ENCODE data around the gene TRPM1. TPM values are rescaled to one million over a fixed set of nuclear protein-coding genes. Genes with fewer than 3 reads are reported as not detected.

TRPM1 gene
- total and polyA plus RNA-seq, 3 donors from 2014 or later, result 3.6 to 4.4 (median 4.4) TPM

- WGBS, 2 donors, result 29 to 32% methylated on average over 3 of the region's 3 CpGs
- Histone ChIP-seq H3K4me3 (no peak overlapping the region), H3K27ac (no peak overlapping the region), H3K4me1 (peaks cover 4% of the 10 kb centered on the region), H3K9me3 (no peaks in the 10 kb centered on the region), H3K27me3 (no peaks in the 10 kb centered on the region), H3K36me3 (ENCODE audit: low read depth, missing control alignments) (no peaks in the 10 kb centered on the region)
- TF ChIP-seq POLR2A (IDR thresholded peaks at IDR 0.05), result no peak
- DNase-seq, result no peak
- intact Hi-C loops (cut with DNase I; ENCODE audit: low total_unique reads), result no loop called here
Measured at GRCh38 chr15:31024979-31025378, 76.5 kb downstream of the TRPM1 start.

- intact Hi-C loops (cut with DNase I; ENCODE audit: low total_unique reads), result no loop called here
- DNase-seq, result no peak
- no peak overlapping the region for H3K27ac ChIP-seq
- no peaks in the 10 kb centered on the region for H3K36me3 ChIP-seq (ENCODE audit: low read depth, missing control alignments)
- no peaks in the 10 kb centered on the region for H3K9me3 ChIP-seq
- TF ChIP-seq POLR2A (IDR thresholded peaks at IDR 0.05), result no peak
- TF ChIP-seq CTCF (IDR thresholded peaks at IDR 0.05), result no peak
- H3K4me3 ChIP-seq, result no peak overlapping the region
- no peaks in the 10 kb centered on the region for H3K27me3 ChIP-seq
- WGBS, 2 donors, result 28 to 35% methylated on average over 5 of the region's 5 CpGs
- H3K4me1 ChIP-seq, result peaks cover 4% of the 10 kb centered on the region
Measured at GRCh38 chr15:31024330-31024729, 77.2 kb downstream of the TRPM1 start.

- H3K27ac ChIP-seq, result no peak overlapping the region
- 77 to 84% methylated on average over 5 of the region's 5 CpGs for WGBS, 2 donors
- intact Hi-C loops (cut with DNase I; ENCODE audit: low total_unique reads), result no loop called here
Measured at GRCh38 chr15:31023841-31024240, 77.7 kb downstream of the TRPM1 start.

GRCh38 chr15:31021067-31021665, 80.4 kb downstream of the TRPM1 start:
- intact Hi-C loops (cut with DNase I; ENCODE audit: low total_unique reads), result no loop called here
- WGBS, 2 donors, result 97% methylated on average over 3 to 5 of the region's 5 CpGs
- no peak overlapping the region for H3K27ac ChIP-seq
- TF ChIP-seq CTCF (IDR thresholded peaks at IDR 0.05) (no peak), POLR2A (IDR thresholded peaks at IDR 0.05) (no peak)
- H3K27me3 ChIP-seq, result no peaks in the 10 kb centered on the region
- H3K9me3 ChIP-seq, result no peaks in the 10 kb centered on the region
- no peaks in the 10 kb centered on the region for H3K36me3 ChIP-seq (ENCODE audit: low read depth, missing control alignments)
- no peak for DNase-seq
- peaks cover 4% of the 10 kb centered on the region for H3K4me1 ChIP-seq
- no peak overlapping the region for H3K4me3 ChIP-seq

More at GRCh38 chr15:31023841-31024240, 77.7 kb downstream of the TRPM1 start:
- H3K27me3 ChIP-seq, result no peaks in the 10 kb centered on the region
- no peak for TF ChIP-seq CTCF (IDR thresholded peaks at IDR 0.05)
- TF ChIP-seq POLR2A (IDR thresholded peaks at IDR 0.05), result no peak
- no peak overlapping the region for H3K4me3 ChIP-seq
- DNase-seq, result no peak
- no peaks in the 10 kb centered on the region for H3K9me3 ChIP-seq
- H3K36me3 ChIP-seq (ENCODE audit: low read depth, missing control alignments), result no peaks in the 10 kb centered on the region
- H3K4me1 ChIP-seq, result peaks cover 4% of the 10 kb centered on the region

GRCh38 chr15:31020542-31020941, 81.0 kb downstream of the TRPM1 start:
- no peak for DNase-seq
- Histone ChIP-seq H3K4me3 (no peak overlapping the region), H3K4me1 (peaks cover 4% of the 10 kb centered on the region), H3K9me3 (no peaks in the 10 kb centered on the region), H3K27ac (no peak overlapping the region), H3K27me3 (no peaks in the 10 kb centered on the region), H3K36me3 (ENCODE audit: low read depth, missing control alignments) (no peaks in the 10 kb centered on the region)
- intact Hi-C loops (cut with DNase I; ENCODE audit: low total_unique reads), result no loop called here
- TF ChIP-seq POLR2A (IDR thresholded peaks at IDR 0.05) (no peak), CTCF (IDR thresholded peaks at IDR 0.05) (no peak)
- WGBS, 2 donors, result 91 to 93% methylated on average over 5 of the region's 5 CpGs
